Stimulated activated CD8-positive, alpha-beta memory T cell treated with anti-CD3 and anti-CD28 coated beads, Interleukin-12 subunit alpha, Interleukin-12 subunit beta, amount 100 ng/mL, for 24 hours (primary cell): ENCODE data around the gene GLRA3.
"Not testable (repeated sequence)": the region's sequence is repeated elsewhere in the genome, so short reads cannot be mapped to it uniquely, and the experiment has no call there.

ENCODE experiments used
- DNase-seq: peaks from one replicate; pipeline ENCODE4 v3.0.0-alpha.2; 2020; ENCODE audit errors: extremely low read depth

Gene GLRA3

DNA sequence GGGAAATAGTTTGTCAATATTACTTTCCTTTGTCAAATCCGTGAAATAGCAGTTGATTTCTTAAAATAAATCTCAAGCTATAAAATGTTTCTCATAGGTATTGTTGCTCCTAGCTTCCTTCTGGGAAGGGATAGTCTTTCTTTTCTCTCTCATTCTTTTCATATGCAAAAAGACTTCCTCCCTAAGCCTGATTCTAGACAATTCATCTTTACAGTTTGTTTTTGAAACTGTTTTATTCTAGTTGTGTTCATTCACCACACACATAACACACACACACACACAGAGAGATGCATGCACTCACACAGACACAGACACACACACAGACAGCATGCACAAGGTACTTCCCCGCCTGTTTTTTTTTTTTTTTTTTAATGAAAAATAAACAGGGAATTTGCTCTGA lies 18.2 kb downstream of the GLRA3 start:
- no peak for DNase-seq

DNA sequence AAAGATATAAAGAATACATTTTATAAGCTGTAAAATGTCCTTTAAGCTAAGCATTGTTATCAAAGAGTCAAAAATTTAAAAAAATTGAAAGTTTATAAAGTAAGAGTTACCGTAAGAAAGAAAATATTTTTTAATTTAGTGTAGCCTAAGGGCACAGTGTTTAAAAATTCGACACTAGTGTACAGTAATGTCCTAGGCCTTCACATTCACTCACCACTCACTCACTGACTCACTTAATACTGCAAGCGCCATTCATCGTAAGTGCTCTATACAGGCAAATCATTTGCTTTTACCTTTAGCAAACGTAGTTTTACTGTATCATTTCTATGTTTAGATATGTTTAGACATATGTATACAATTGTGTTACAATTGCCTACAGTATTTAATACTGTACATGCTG lies 20.2 kb downstream of the GLRA3 start:
- DNase-seq, result no peak

DNA sequence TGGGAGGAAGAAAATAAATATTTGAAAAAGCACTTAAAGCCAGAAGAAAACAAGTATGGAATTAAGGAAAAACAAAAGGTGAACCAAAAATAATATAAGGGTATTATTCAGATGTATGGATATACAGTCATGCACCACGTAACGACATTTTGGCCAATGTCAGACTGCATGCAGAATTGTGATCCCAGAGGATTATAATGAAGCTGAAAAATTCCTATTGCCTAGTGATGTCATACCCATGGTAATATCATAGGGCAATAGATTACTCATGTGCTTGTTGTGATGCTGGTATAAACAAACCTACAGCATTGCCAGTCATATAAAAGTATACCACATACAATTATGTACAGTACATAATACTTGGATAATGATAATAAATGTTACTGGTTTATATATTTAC lies 20.9 kb downstream of the GLRA3 start:
- DNase-seq, result no peak

DNA sequence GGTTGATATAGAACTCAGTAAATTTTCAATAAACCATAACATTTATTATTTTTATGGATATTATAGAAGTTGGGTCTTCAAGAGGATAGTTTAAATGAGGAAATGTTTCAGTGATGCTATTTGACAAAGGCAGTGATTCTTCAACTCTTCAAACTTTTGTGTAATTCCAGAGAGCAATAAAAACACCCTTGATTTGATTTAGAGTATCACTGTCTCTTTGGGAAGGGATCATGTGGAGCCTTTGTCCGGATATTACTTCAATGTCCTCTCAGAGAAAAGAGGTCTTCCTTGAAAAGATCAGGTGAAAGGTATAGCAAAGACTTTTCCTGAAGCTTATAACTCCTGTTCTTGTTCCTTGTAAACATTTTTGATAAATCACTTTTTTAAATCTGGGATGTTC lies 23.3 kb downstream of the GLRA3 start:
- no peak for DNase-seq

DNA sequence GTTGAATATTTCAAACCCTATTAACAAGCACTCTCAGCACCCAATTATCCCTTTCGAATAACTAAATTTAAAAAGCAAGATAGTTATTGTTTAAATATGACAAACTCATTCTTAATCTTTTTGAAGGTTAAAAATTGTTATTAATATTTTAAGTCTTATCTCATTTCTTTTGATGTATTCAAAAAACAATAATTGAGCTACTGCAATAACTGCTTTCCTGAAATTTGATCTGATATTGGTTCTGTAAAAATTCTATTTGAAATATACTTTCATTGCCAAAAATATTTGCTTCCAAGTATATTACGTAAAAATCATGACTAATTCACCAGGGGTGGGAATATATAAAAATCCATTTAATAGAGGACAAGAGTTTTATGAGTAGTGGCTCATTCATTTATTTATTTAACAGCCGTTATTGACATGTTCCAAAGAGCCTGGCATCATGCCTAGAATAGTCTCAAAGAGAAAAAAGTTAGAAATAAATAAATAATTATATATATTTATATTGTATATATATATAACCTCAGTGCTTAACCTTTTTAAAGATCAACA lies 34.4 kb downstream of the GLRA3 start:
- DNase-seq, result no peak

DNA sequence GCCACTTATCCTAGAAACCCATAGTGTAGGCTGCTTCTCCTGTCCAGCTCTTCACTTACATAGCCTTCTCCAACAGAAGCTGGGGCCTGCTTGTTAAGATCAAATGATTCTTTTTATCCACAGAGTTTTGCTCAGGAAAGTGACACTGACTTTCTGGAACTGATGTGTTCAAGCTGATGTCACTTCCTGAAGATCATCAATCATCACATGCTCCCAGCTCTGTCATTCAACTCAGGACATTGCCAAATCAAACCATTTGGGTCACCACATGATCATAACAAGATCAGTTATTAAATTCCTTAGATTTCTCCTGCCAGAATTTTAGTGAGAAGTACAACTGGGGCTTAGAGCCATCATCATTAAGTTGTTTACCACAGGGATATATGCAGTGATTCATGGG lies 39.4 kb downstream of the GLRA3 start:
- DNase-seq, result no peak

DNA sequence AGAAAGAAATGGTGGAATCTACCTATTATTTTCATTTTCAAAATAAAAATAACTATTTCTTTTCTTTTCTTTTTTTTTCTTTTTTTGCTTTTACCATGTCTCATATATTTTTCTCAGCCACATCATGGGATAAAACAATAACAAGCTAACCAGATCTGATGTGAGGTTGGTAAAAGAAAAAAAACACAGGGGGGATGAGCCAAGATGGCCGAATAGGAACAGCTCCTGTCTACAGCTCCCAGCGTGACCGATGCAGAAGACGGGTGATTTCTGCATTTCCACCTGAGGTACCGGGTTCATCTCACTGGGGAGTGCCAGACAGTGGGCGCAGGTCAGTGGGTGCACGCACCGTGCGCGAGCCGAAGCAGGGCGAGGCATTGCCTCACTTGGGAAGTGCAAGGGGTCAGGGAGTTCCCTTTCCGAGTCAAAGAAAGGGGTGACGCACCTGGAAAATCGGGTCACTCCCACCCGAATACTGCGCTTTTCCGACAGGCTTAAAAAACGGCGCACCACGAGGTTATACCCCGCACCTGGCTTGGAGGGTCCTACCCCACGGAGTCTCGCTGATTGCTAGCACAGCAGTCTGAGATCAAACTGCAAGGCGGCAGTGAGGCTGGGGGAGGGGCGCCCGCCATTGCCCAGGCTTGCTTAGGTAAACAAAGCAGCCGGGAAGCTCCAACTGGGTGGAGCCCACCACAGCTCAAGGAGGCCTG lies 50.6 kb downstream of the GLRA3 start:
- not testable (repeated sequence) for DNase-seq

DNA sequence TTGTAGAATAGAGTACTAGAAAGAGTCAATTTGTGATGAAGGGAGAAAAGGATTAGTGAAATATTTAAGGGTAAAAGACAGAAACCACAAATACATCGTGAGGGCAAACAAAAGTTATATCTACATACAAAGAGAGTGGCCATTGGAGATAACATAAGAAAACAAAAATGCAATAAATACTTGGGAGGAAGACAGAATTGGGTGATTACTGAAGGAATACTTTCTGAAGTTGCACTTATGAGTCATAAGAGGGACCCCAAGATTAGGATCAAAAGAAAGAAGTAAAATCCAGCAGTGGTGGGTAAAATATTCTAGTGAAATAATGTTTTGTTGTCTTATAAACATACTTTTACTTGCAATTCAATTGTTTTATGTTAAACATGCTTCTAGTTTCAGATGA lies 53.7 kb downstream of the GLRA3 start:
- no peak for DNase-seq

DNA sequence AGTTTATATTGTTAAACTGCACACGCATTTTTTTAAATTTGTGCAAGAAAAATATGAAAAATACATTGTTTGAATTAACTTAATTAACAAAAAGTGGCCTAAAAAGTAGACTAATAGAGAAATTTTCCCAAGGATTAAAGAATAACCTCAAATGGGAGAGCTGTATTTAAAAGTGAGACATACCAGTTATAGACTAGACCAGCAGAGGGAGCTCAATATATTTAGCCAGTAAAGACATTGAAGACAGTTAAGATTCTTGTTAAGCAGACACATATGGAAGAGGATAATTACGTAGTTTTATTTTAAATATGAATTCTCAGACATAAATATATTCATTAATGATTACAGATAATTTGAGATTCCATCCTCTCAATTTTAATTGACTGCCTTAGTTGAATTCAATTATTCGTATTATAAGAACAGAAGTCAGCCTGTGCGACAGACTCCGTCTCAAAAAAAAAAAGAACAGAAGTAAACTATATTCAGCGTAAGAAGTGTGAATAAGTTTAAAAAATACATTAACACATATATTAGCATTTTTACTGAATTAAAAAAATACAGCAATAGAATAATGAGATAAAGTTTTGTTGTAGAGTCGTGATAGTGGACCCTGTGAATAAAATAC lies 64.8 kb downstream of the GLRA3 start:
- no peak for DNase-seq

DNA sequence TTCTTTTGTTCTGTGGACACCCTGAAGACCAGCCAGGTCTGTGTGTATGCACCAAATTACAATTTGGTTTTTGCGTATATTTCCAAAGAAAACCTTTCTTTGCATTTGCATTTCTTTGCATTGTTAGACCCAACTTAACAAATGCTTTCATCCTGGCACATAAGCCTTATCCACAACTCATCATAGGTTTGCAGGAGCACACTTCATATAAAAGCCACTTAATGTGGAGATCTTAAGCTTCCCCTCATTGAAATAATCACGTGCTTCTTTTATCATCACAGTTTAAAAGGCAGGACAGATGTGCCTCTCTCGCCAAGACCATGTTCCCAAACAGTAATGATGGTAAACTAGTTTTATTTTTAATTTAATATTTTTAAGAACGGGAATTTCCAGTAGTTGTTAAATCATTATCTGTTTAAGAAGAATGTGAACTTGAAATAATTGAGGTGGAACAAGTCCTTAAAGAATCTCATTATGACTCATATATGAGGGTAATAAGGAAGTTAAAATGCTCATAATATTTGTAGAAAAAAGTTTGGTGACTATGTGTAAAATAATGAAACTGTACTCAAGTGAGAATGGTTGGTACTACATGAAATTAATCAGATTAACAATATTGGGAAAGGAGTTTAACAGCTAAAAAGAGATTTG lies 65.5 kb downstream of the GLRA3 start:
- DNase-seq, result no peak

DNA sequence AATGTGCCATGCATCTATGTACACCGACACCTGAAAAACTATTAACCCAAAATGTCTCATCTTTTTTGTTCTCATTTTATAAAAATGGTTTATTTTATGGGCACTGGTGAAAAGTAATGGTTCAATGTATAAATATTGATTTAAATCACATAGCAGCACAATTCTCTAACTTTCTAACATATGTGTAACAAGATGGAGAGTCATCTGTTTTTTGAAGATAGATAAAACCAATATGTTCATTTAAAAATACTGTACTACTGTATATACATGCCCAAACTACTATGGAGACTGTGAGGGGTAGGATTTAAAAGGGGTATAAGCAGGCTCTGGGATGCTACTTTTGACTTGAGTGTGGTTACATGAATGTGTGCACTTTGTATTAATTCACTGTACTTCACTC lies 67.6 kb downstream of the GLRA3 start:
- no peak for DNase-seq

DNA sequence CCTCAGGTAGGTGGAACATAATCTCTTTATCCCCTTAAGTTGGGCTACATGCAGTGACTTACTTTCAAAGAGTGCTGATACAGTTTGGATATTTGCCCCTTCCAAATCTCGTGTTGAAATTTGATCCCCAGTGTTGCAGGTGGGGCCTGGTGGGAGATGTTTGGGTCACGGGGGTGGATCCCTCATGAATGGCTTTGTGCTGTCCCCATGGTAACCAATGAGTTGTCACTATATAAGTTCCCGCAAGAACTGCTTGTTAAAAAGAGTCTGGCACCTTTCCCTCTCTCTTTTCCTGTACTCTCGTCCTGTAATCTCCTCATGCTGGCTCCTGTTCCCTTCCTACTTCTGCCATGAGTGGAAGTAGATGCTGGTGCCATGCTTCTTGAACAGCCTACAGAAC lies 71.3 kb downstream of the GLRA3 start:
- DNase-seq, result no peak

DNA sequence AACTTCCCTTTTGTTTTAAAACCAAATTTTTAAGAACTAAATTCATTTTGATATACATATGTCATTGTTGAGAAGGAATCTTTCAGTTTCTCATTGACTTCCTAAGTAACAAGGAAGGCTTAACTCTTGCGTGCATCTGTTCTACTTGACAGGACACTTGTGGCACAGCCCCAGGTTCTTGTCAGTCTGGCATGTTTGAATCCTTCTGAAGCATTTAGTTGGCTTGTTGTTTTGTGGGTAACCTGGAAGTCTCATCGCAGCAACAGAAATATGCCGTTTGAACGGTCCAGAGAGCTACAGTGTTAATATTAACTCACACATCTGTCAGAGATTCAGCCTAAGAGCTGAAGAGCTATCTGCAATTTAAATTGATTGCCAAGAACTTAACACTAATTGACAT lies 76.0 kb downstream of the GLRA3 start:
- no peak for DNase-seq

DNA sequence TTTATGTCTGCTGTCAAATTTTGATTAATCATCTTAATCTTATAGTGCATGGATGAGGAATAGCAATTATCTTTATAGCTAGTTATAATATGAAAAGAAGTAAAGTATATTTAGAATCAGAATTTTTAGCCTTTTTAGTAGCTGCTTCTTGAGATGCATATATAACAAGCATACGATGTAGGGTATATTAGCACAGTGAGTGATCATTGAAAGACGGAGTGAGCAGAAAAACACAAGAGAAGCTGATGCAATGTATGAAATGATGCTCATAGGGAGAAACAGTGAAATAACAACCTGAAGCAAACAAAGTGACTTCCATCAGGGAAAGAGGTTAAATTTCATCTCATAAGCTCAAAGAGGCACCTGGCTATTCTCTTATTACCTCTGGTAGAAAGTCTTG lies 77.0 kb downstream of the GLRA3 start:
- no peak for DNase-seq

DNA sequence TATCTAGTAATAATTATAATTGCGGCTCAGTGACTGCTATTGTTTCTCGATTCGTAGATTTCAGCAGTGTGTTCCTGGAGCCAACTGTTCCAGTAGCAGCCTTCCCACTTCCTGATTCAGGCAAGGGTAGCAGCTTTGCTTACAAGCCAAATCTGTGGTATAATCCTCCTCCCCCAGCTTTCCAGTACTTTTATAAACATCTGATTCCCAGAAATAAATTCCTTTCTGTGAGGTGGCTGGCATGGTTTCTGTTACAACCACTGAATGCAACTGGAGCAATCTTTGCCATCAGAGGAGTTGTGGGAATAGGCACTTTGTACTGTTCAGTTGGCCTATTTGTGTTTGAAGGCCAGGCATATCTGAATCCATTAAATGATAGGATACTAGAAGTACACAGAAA lies 80.0 kb downstream of the GLRA3 start:
- no peak for DNase-seq

DNA sequence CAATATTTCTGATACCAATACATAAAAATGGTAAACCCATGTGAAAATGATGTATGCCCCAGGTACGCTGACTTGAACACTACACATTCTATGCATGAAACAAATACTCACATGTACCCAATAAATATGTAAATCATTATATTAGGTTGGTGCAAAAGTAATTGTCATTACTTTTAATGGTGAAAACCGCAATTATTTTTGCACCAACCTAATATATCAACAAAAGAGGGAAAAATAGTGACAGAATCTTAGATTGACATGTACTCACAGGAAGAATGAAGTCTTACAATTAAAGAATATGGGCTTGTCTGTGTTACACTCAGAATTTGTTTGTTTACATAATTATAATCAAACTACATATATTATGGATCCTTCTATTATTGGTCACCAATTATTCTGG lies 82.3 kb downstream of the GLRA3 start:
- DNase-seq, result no peak

DNA sequence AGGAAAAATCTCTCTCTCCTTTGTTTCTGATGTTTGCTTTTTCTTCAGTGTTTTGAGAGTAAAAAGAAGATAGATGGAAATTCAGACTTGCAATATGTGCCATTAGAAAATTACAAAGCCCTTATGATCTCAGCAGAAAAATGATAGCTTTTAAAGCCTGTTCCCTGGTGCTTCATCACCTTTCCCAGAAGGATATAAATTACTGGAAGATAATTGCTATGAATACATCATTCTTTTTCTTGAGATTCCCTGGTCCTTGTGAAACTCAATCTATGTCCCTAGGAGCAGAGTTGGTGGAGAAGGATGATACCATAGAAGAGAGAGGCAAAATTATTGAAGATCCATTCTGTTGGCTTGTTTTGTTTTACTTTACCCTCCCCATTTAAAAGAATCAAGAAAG lies 86.5 kb downstream of the GLRA3 start:
- no peak for DNase-seq

DNA sequence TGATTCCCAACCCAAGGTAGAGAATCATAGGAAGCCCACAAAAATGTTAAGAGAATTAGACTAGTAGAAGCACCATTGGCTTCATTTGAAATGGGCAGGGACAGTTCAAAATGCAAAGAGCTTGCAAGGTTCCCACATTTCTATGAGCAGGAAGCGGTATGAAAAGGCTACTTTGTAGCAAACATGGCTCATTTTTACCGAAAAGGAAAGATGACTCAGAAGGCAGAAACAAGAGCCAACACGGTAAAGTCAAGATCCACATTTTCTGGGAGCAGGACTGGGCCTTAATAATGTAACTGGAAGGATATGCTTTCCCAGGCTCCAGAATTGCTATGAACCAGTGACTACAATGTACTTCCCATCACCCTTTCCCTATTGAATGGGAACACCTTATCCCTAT lies 89.5 kb downstream of the GLRA3 start:
- DNase-seq, result no peak

DNA sequence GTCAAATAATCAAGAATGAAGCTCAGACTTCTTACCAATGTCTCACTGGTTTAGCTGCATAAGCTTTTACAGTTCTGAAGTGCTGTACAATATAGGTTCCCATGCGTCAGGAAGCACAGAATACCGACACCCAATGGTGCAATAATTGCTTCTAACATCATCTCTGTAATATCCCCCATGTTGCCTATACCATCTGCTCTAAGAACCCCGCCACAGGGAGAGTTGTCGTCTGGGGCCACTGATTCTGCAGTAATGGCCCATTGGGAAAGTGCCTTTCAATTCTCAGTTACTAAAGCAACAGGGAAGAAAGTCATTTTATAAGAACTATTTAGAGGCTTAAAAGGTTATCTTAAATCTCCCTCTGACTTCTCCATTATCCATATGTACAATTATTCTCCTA lies 94.9 kb downstream of the GLRA3 start:
- DNase-seq, result no peak

DNA sequence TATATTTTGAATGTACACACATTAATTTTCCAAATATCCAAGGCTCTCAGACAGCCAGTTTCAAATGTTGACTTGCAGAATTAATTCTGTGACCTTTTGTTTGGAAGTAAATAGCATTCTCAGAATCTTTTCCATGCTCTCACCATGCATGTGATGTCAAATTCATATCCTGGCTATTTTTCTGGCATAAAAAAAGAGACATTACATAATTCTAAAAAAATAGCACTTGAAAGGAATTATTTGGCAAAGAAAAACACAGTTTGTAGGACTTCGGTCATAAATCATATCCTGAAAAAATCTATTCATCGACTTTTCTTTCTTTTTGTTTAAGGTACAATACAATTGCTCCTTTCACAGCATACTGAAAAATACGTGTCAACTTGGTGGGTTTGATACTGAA lies 111.2 kb downstream of the GLRA3 start:
- DNase-seq, result no peak

DNA sequence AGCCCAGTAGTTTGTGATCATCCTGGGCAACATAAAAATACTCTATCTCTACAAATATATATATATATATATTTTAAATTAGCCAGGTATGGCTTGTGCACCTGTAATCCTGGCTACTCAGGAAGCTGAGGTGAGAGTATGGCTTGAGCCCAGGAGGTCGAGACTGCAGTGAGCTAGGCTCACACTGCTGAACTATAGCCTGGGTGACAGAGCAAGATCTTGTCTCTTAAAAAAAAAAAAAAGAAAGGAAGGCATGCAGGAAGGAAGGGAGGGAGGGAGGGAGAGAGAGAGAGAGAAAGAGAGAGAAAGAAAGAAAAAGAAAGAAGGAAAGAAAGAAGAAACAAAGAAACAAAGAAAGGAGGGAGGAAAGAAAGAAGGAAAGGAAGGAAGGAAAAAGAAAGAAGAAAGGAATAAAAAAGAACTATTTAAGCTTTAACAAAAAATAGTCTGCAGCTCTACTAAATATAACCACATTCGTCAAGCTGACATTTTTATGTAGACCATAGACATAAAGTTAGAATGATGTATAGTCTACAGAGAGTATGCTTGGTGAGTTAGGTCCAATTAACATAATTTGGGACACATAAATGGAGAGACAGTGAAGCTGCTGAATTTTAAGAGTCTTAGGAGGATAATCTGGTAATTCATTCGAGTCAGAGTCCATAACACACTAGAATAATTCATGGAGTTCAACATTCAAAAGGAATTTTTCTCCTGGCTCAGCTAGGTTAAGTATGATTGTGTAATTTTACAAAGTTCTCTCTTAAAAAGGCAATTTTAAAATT lies 111.9 kb downstream of the GLRA3 start:
- DNase-seq, result no peak
